K562 (cell line): Measurements from ENCODE around the gene RIMKLB. TPM values are rescaled to one million over a fixed set of nuclear protein-coding genes. Genes with fewer than 3 reads are reported as not detected.
A peak's percentile ranks its signal among the peaks of the same experiment; 100 is the strongest.

Experiments
- CREB1 ChIP-seq, 2 experiments: sonication (generic) in 1 of 2; formaldehyde crosslinking in 1 of 2; IDR thresholded peaks; 2 replicates each; pipeline versions ENCODE4 v1.6.1 to v1.8.0; 2012 to 2022; ENCODE audit warnings: inconsistent platforms in 1 of 2, mild to moderate bottlenecking in 1 of 2, missing genetic modification reagents in 1 of 2, moderate library complexity in 1 of 2
- EGR1 ChIP-seq: fragments of 450-650 bp; conservative IDR thresholded peaks from 2 replicates; pipeline ENCODE4 v1.6.1; 2017; ENCODE audit warnings: mild to moderate bottlenecking
- GABPA ChIP-seq: fragments of 200-800 bp; sonication (Bioruptor generic); conservative IDR thresholded peaks from 2 replicates; pipeline ENCODE4 v1.6.1; 2016; ENCODE audit warnings: low read depth, missing genetic modification characterization, missing compliant biosample characterization
- GABPB1 ChIP-seq: sonication (generic); formaldehyde crosslinking; IDR thresholded peaks from 2 replicates; pipeline ENCODE4 v1.8.0; 2022; ENCODE audit warnings: mild to moderate bottlenecking, missing genetic modification reagents
- KLF1 ChIP-seq: fragments of 450-650 bp; IDR thresholded peaks from 2 replicates; pipeline ENCODE4 v1.6.1; 2016; ENCODE audit warnings: missing genetic modification characterization, missing compliant biosample characterization
- LCOR ChIP-seq: sonication (generic); formaldehyde crosslinking; IDR thresholded peaks from 2 replicates; pipeline ENCODE4 v1.8.0; 2022; ENCODE audit warnings: mild to moderate bottlenecking, missing genetic modification reagents
- MYC ChIP-seq, 2 experiments: fragments of 250-450 bp in 1 of 2; sonication (Bioruptor Pico) in 1 of 2; IDR thresholded peaks; 2 replicates each; pipeline versions ENCODE4 v1.5.1 to v1.6.1; 2012 to 2021; ENCODE audit warnings: low read depth in 2 of 2, borderline replicate concordance in 1 of 2, improper control_type of control experiment in 1 of 2, low read length in 1 of 2, mild to moderate bottlenecking in 1 of 2, moderate library complexity in 1 of 2
- NRF1 ChIP-seq, 2 experiments: fragments of 450-650 bp; IDR thresholded peaks in 1 of 2; conservative IDR thresholded peaks in 1 of 2; 2 replicates each; pipeline ENCODE4 v1.6.1; 2014; ENCODE audit warnings: mild to moderate bottlenecking in 2 of 2
- POLR2B ChIP-seq: fragments of 450-650 bp; IDR thresholded peaks from 2 replicates; pipeline ENCODE4 v1.6.1; 2018; ENCODE audit warnings: low read depth; ENCODE audit not compliant: partially characterized antibody
- TCF3 ChIP-seq: sonication (generic); formaldehyde crosslinking; IDR thresholded peaks from 2 replicates; pipeline ENCODE4 v1.4.0; 2020; ENCODE audit warnings: mild to moderate bottlenecking, missing genetic modification reagents
- ZBTB1 ChIP-seq: sonication (generic); formaldehyde crosslinking; IDR thresholded peaks from 2 replicates; pipeline ENCODE4 v1.8.1; 2023; ENCODE audit warnings: missing genetic modification reagents, low read depth, mild to moderate bottlenecking, borderline replicate concordance
- ZBTB7A ChIP-seq: IDR thresholded peaks from 2 replicates; pipeline ENCODE4 v1.6.1; 2011; ENCODE audit warnings: low read depth, mild to moderate bottlenecking, low read length, moderate library complexity, borderline replicate concordance; ENCODE audit not compliant: control insufficient read depth
- ZNF124 ChIP-seq: sonication (generic); formaldehyde crosslinking; IDR thresholded peaks from 2 replicates; pipeline ENCODE4 v1.8.1; 2022; ENCODE audit warnings: missing genetic modification reagents
- ZNF311 ChIP-seq: fragments of 250-450 bp; sonication (Bioruptor Pico); IDR thresholded peaks from 2 replicates; pipeline ENCODE4 v1.4.0; 2020; ENCODE audit warnings: mild to moderate bottlenecking, moderate library complexity
- ZNF57 ChIP-seq: fragments of 450-650 bp; formaldehyde crosslinking; IDR thresholded peaks from 2 replicates; pipeline ENCODE4 v1.4.0; 2020; ENCODE audit warnings: mild to moderate bottlenecking, moderate library complexity
- polyA plus RNA-seq, 8 experiments: library from polyadenylated mRNA; depleted of rRNA in 4 of 8; stranded (reverse) in 5 of 8; unstranded in 3 of 8; fragments of >200 nt; fragmentation: Nextera tagmentation in 2 of 8; fragmentation: Illumina TruSeq in 1 of 8; extraction: Ambion mirVana in 2 of 8; extraction: Trizol in 1 of 8; gene quantifications; 2 replicates each; pipeline versions ENCODE4 v1.2.1 to v1.2.3, GENCODE V29; 2011 to 2014; ENCODE audit warnings: inconsistent platforms in 1 of 8, missing spikeins in 1 of 8
- total RNA-seq, 7 experiments: library from RNA; depleted of rRNA in 6 of 7; stranded (reverse); fragments of >200 nt in 6 of 7; fragmentation: Illumina TruSeq in 2 of 7; extraction: Trizol in 2 of 7; gene quantifications; 2 replicates each; pipeline versions ENCODE4 v1.2.1 to v1.2.3, GENCODE V29; 2011 to 2021; ENCODE audit warnings: low replicate concordance in 1 of 7
- TF ChIP-seq, protein P1 (sequence below), 2 experiments: IDR thresholded peaks; 2 replicates each; pipeline ENCODE4 v1.6.1; 2011; ENCODE audit warnings: borderline replicate concordance in 1 of 2, control low read depth in 1 of 2, low read depth in 1 of 2, low read length in 1 of 2, mild to moderate bottlenecking in 1 of 2, mixed read lengths in 1 of 2, moderate library complexity in 1 of 2; ENCODE audit not compliant: insufficient read depth in 1 of 2, insufficient read length in 1 of 2, poor library complexity in 1 of 2, severe bottlenecking in 1 of 2; ENCODE audit errors: extremely low read depth in 1 of 2
- TF ChIP-seq, protein P2 (sequence below): sonication (generic); formaldehyde crosslinking; IDR thresholded peaks from 2 replicates; pipeline ENCODE4 v1.9.0; 2022; ENCODE audit warnings: mild to moderate bottlenecking, missing genetic modification reagents
- TF ChIP-seq, protein P3 (sequence below): fragments of 200-800 bp; sonication (Bioruptor generic); IDR thresholded peaks from 2 replicates; pipeline ENCODE4 v1.6.1; 2017; ENCODE audit warnings: missing genetic modification characterization, missing compliant biosample characterization
- TF ChIP-seq, protein P4 (sequence below), 3 experiments: fragments of 200-800 bp in 1 of 3; fragments of 250-450 bp in 1 of 3; fragments of 450-650 bp in 1 of 3; sonication (Bioruptor Pico) in 1 of 3; sonication (Bioruptor generic) in 1 of 3; formaldehyde crosslinking in 1 of 3; IDR thresholded peaks; 2 replicates each; pipeline versions ENCODE4 v1.6.1 to v1.8.0; 2016 to 2022; ENCODE audit warnings: mild to moderate bottlenecking in 2 of 3, missing genetic modification characterization in 2 of 3, missing compliant biosample characterization in 1 of 3, moderate library complexity in 1 of 3

Gene RIMKLB
- total and polyA plus RNA-seq, 9 of the 15 experiments (the other 6 are each of a cell fraction or from before 2014, with no cell fraction given), result 6.5 to 22.8 (median 17.2) TPM

DNA sequence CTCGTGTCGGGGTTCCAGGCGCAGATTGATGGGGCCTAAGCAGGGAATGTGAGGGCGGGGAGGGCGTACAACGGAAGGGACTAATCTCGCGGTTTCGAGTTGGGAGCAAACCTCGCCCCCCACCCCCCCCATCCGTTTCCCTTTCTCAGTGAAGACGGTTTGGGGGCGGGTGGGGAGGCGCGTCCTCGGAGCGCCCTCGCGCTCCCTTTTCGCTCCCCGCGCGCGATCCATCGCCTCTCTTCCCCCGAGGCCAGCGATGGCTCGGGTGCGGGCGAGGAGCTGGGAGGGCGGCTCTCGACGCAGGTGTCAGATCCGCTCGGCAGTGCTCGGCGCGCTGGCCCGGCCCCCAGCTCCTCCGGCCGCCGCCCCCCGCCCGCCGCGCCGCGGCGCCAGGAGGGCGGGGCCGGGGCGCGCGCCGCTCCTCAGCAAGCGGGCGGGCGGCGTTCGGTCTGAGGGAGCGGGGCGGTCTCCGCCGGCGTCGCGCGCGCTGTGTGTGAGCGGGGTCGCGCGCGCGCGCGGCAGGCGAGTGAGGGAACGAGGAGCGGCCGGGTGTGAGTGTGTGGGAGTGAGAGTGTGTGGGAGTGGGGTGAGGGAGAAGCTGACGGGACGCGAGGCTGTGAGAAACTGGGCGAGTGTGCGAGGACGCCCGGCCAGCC lies at the start of gene RIMKLB (continued):
- TF ChIP-seq, protein P1, sequence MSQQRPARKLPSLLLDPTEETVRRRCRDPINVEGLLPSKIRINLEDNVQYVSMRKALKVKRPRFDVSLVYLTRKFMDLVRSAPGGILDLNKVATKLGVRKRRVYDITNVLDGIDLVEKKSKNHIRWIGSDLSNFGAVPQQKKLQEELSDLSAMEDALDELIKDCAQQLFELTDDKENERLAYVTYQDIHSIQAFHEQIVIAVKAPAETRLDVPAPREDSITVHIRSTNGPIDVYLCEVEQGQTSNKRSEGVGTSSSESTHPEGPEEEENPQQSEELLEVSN (IDR thresholded peaks at IDR 0.05; ENCODE audit: borderline replicate concordance in 1 of 2, extremely low read depth in 1 of 2, insufficient read depth in 1 of 2, insufficient read length in 1 of 2, low read depth in 1 of 2, low read length in 1 of 2, poor library complexity in 1 of 2, severe bottlenecking in 1 of 2), result peak in 1 of 2 experiments; percentile 54
- TF ChIP-seq, protein P2, sequence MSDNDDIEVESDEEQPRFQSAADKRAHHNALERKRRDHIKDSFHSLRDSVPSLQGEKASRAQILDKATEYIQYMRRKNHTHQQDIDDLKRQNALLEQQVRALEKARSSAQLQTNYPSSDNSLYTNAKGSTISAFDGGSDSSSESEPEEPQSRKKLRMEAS (CRISPR knock-in tag), result no peak
- TF ChIP-seq GABPA (peak; percentile 61), ZNF57 (CRISPR knock-in tag) (0 out of 2 replicates have a peak, but pooled peaks have one; percentile 64), ZNF124 (CRISPR knock-in tag) (no peak), KLF1 (tag) (no peak), TCF3 (CRISPR knock-in tag) (peak; percentile 14; the same call in 1 of the 2 replicates), ZBTB7A (peak; percentile 71; the same call in 1 of the 2 replicates), CREB1 (IDR thresholded peaks at IDR 0.05) (0 out of 2 replicates have a peak, but pooled peaks have one; percentile 22), CREB1 (CRISPR knock-in tag; IDR thresholded peaks at IDR 0.05) (no peak), MYC (IDR thresholded peaks at IDR 0.05; ENCODE audit: low read depth, low read length) (no peak), MYC (CRISPR knock-in tag; IDR thresholded peaks at IDR 0.05; ENCODE audit: borderline replicate concordance, low read depth) (no peak), NRF1 (conservative IDR thresholded peaks at IDR 0.05 in 1 of 2, IDR thresholded peaks at IDR 0.05 in 1 of 2) (peak; percentile 57 to 70; a peak in 3 of 4 replicates), POLR2B (peak; percentile 65), EGR1 (peak; percentile 83), LCOR (CRISPR knock-in tag) (no peak), ZBTB1 (CRISPR knock-in tag) (no peak), ZNF311 (no peak), GABPB1 (peak; percentile 6; the same call in 1 of the 2 replicates)
- TF ChIP-seq, protein P3, sequence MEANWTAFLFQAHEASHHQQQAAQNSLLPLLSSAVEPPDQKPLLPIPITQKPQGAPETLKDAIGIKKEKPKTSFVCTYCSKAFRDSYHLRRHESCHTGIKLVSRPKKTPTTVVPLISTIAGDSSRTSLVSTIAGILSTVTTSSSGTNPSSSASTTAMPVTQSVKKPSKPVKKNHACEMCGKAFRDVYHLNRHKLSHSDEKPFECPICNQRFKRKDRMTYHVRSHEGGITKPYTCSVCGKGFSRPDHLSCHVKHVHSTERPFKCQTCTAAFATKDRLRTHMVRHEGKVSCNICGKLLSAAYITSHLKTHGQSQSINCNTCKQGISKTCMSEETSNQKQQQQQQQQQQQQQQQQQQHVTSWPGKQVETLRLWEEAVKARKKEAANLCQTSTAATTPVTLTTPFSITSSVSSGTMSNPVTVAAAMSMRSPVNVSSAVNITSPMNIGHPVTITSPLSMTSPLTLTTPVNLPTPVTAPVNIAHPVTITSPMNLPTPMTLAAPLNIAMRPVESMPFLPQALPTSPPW (CRISPR knock-in tag), result peak; percentile 91
- TF ChIP-seq, protein P4, sequence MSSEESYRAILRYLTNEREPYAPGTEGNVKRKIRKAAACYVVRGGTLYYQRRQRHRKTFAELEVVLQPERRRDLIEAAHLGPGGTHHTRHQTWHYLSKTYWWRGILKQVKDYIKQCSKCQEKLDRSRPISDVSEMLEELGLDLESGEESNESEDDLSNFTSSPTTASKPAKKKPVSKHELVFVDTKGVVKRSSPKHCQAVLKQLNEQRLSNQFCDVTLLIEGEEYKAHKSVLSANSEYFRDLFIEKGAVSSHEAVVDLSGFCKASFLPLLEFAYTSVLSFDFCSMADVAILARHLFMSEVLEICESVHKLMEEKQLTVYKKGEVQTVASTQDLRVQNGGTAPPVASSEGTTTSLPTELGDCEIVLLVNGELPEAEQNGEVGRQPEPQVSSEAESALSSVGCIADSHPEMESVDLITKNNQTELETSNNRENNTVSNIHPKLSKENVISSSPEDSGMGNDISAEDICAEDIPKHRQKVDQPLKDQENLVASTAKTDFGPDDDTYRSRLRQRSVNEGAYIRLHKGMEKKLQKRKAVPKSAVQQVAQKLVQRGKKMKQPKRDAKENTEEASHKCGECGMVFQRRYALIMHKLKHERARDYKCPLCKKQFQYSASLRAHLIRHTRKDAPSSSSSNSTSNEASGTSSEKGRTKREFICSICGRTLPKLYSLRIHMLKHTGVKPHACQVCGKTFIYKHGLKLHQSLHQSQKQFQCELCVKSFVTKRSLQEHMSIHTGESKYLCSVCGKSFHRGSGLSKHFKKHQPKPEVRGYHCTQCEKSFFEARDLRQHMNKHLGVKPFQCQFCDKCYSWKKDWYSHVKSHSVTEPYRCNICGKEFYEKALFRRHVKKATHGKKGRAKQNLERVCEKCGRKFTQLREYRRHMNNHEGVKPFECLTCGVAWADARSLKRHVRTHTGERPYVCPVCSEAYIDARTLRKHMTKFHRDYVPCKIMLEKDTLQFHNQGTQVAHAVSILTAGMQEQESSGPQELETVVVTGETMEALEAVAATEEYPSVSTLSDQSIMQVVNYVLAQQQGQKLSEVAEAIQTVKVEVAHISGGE (CRISPR knock-in tag; IDR thresholded peaks at IDR 0.05), result peak in 1 of 3 experiments; percentile 42; a peak in 2 of 6 replicates
